Fibroblast of skin of back (primary cell): ENCODE results near the gene WNT9B.

Experiments
- DNase-seq: peaks from one replicate; pipeline ENCODE4 v3.0.0-alpha.2; 2013

The WNT9B gene

GRCh38 chr17:46857600-46857999, 6.2 kb downstream of the WNT9B start:
- DNase-seq, result no peak

- no peak for DNase-seq
Measured at GRCh38 chr17:46859996-46860395, 8.6 kb downstream of the WNT9B start.

GRCh38 chr17:46862949-46863348, 11.6 kb downstream of the WNT9B start:
- DNase-seq, result no peak

DNA sequence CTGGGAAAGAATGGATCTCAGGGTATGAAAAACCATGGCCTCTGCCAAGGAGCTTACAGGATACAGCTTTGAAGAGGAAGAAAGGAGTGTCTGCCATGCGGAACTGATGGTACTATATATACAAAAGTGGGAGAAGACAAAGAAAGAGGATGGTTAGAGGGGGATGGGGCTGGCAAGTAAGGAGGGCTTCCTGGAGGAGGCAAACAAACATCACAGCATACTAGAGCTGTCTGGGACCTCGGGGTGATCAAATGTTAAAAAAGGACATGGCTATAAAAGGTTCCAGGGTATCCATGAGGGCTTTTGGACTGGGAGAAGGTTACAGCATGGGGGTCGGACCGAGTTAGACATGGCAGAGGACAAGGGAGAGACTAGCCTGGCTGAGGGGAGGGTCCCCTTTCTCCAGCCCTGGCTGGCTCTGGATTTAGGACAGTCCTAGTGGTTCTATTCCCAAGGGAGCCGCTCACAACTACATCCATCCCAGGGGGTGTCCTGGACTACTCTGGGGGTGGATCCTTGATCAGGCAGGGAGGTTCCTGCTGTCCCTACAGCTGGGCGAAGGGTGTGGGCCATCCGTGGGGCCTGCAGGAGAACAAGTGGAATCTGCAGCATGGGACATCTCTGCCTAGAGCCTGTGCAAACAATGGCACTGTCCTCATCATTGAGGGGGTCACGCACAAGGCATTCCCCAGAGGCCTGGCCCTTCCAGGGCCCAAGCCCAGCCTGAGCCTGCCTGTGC, 12.2 kb downstream of the WNT9B start:
- no peak for DNase-seq

- DNase-seq, result peak; percentile 74
Measured at GRCh38 chr17:46865100-46865499, 13.7 kb downstream of the WNT9B start.

- DNase-seq, result no peak
Measured at GRCh38 chr17:46866325-46866724, 14.9 kb downstream of the WNT9B start.

DNA sequence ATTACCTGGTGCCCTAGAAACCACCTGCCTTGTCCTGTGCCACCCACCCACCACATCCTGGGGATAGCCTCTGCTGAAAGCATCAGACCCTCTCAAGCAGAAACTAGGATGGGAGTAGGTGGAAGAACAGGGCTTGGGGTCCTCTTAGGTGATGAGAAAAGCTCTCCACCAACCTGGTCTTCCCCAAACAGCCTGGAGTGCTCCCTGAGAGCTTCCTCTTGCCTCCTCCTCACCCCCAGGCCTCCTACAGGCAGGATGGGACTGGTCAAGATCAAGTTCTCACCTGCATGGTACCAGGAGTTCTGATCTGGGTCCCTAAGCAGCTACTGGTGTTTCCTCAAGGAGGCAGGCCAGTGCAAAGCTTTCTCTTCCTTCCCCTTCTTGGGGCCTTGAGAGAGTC, 15.4 kb downstream of the WNT9B start:
- DNase-seq, result no peak

GRCh38 chr17:46868689-46869187, 17.4 kb downstream of the WNT9B start:
- no peak for DNase-seq

DNA sequence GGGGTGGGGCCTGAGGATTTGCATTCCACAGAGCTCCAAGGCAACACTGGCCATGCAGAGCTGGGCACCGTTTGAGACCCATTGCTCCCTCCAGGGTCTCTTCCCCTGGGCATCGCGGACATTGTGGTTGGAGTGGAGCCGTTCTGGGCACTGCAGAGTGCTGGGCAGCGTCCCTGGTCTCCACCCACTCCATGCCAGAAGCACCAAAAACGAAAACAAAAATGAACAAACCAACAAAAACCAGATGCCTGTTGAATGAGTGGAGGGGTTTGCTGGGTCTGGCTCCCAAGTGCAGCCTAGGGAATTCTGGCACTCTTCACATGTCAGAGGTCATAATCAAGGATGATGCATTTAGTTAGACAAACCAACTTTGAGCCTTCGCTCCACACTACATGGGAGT, 17.9 kb downstream of the WNT9B start:
- no peak for DNase-seq

DNA sequence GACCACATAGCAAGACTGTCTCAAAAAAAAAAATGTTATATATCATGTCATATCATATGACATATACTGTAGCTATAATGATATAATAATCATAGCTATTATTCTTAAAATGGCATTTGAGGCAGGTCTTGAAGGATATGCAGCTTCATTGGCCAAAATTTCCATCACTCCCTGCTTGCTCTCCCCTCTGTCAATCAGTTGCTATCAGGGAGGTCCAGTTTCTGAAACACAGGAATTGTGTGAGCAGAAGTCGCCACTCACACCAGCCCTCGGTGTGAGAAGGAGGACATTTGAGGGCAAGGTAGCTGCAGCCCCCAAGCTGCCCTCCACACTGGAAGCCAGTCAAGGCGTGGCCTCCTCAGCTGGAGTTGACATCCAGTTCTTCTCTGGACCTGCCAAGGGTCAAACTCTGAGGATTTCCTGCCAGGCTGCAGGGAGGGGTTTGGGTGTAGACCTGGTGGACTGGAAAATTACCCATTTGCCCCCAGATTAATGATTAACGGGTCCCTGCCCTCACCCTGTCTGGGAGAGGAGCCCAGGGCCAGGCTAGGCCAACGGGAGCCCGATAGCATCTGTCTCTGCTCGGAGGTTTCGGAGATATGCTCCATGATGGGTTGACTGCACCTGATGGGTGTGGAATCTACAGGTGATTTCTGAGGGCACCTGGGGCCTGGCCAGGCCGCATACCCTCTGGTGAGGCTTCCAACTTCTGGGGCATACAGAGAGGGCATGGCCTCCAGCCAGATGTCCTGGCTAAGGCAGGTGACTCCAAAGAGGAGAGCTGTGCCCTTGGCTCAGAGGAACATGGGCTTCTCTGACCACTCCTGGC, 18.8 kb downstream of the WNT9B start:
- no peak for DNase-seq

DNA sequence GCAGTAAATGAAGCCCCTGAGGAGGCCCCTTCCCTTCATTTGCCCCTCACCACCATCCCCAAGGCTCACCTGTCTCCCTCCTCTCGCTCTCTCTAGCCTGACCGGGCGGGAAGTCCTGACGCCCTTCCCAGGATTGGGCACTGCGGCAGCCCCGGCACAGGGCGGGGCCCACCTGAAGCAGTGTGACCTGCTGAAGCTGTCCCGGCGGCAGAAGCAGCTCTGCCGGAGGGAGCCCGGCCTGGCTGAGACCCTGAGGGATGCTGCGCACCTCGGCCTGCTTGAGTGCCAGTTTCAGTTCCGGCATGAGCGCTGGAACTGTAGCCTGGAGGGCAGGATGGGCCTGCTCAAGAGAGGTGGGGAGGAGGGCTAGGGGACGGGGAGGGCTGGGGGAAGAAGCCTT, 21.0 kb downstream of the WNT9B start:
- DNase-seq, result no peak

GRCh38 chr17:46873941-46874645, 22.7 kb downstream of the WNT9B start:
- no peak for DNase-seq

DNA sequence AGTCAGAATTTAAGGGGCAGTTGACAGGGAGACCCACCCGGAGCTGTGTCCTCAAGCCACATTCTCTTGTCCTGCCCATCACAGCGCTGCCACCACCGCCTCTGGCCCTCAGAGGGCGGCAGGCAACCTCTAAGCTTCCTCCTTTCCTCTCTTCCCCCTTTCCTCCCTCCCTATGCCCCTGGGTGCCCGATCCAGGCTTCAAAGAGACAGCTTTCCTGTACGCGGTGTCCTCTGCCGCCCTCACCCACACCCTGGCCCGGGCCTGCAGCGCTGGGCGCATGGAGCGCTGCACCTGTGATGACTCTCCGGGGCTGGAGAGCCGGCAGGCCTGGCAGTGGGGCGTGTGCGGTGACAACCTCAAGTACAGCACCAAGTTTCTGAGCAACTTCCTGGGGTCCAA, 23.5 kb downstream of the WNT9B start:
- no peak for DNase-seq

DNA sequence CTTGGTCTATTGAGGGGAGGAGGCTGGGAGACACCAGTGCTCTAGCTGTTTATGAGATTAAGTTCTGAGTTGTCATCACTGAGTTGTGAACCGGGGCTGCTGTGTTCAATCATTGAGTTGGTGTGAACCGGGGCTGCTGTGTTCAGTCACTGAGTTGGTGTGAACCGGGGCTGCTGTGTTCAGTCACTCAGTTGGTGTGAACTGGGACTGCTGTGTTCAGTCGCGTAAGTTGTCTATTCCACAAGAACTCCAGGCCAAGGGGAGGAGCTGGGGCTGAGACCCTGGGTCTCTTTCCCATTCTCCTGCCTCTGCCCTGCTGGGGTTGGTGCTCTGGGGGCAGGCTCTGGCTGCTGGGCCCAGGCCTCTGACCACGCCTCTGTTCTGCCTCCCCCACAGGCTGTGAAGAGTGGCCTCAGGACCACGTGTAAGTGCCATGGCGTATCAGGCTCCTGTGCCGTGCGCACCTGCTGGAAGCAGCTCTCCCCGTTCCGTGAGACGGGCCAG, 24.5 kb downstream of the WNT9B start:
- DNase-seq, result no peak

DNA sequence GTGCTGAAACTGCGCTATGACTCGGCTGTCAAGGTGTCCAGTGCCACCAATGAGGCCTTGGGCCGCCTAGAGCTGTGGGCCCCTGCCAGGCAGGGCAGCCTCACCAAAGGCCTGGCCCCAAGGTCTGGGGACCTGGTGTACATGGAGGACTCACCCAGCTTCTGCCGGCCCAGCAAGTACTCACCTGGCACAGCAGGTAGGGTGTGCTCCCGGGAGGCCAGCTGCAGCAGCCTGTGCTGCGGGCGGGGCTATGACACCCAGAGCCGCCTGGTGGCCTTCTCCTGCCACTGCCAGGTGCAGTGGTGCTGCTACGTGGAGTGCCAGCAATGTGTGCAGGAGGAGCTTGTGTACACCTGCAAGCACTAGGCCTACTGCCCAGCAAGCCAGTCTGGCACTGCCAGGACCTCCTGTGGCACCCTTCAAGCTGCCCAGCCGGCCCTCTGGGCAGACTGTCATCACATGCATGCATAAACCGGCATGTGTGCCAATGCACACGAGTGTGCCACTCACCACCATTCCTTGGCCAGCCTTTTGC, 25.0 kb downstream of the WNT9B start:
- no peak for DNase-seq

DNA sequence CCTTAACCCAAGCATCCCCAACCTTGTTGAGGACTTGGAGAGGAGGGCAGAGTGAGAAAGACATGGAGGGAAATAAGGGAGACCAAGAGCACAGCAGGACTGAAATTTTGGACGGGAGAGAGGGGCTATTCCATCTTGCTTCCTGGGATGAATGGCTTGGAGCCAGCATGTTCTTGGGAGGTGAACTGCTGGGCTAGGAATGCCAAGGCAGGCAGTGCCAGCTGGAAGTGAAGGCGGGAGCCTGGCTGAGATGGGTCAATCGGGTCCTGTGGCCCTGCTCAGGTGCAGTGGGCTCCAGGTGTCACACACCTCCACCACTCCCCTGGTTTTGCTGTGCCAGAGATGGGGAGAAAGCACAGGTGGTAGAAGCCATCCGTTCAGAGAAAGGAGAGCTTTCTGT, 25.5 kb downstream of the WNT9B start:
- DNase-seq, result no peak

DNA sequence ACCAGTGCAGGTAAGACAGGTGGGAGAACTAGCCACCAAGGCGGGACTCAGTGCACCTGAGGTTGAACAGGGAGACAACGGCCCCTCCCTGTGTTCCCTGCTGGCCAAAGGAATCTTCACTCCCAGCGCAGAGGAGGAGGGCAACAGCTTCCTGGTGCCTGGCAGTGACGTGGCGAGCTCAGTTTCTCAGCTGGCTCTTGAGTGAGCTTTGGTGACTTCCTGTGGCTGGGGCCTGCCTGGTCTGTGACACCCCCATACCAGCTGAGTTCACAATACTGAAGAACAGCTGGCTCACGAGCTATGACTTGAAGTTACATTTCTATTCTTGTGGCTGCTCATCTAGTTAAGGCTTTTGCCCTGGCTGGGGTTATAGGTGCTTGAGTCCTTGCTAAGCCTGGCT, 26.1 kb downstream of the WNT9B start:
- no peak for DNase-seq

DNA sequence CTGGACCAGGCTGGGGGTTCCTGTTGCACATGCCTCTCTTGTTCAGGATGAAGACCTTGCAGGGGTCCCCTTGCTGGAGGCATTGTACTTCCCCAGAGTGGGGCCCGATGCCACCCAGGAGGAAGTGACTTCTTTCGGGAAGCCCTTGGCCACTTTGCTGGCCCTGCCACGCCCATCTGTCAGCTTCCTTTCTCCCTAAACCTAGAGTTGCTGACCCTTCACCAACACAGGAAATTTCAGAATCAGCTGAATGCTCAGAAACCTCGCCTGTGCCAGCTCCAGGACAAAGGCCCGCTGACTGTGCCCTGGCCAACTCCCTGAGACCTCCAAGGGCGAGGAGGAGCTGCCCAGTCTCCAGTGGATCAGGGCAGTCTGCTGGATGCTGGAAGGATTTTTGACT, 26.7 kb downstream of the WNT9B start:
- DNase-seq, result no peak

- no peak for DNase-seq
Measured at GRCh38 chr17:46879101-46879500, 27.7 kb downstream of the WNT9B start.

DNA sequence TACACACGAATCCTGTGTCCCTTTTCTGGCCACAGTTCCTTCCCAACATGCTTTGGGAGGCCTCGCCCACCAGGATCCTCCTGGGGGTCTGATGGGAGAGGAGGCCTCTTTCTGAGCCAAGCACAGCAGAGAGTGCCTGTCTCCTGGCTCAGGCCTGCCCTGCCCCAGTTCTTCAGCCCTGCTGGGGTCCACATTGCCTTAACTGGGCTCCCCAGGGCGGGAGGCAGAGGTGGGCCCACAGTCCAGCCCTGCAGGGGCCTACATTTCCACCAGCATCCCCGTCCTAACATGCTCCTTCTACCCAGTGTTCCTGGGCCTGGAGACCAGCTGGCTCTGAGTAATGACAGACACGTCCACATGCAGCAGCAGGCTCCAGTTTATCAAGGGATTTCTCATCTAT, 29.6 kb downstream of the WNT9B start:
- no peak for DNase-seq

- no peak for DNase-seq
Measured at GRCh38 chr17:46882666-46883065, 31.3 kb downstream of the WNT9B start.

GRCh38 chr17:46883871-46884520, 32.6 kb downstream of the WNT9B start:
- DNase-seq, result no peak
